Subcutaneous abdominal adipose tissue (tissue), 5 donors: ENCODE results near the gene RAB3C.

Source experiments
- H3K27ac ChIP-seq: one replicate; pipeline ENCODE4 v1.7.0; 2013; ENCODE audit warnings: low read depth, mild to moderate bottlenecking, inconsistent platforms, low read length, moderate library complexity
- H3K27me3 ChIP-seq, 5 donors: one replicate each; pipeline ENCODE4 v1.7.0; 2013; ENCODE audit warnings: low read length in 5 of 5, inconsistent platforms in 1 of 5; ENCODE audit not compliant: control insufficient read depth in 5 of 5, insufficient read depth in 4 of 5
- H3K36me3 ChIP-seq, 5 donors: one replicate each; pipeline ENCODE4 v1.7.0; 2013; ENCODE audit warnings: low read length in 5 of 5; ENCODE audit not compliant: control insufficient read depth in 5 of 5, insufficient read depth in 5 of 5
- H3K4me1 ChIP-seq, 5 donors: one replicate each; pipeline ENCODE4 v1.7.0; 2013; ENCODE audit warnings: low read length in 5 of 5, mild to moderate bottlenecking in 3 of 5, moderate library complexity in 1 of 5; ENCODE audit not compliant: control insufficient read depth in 5 of 5, insufficient read depth in 5 of 5
- H3K4me3 ChIP-seq, 5 donors: one replicate each; pipeline ENCODE4 v1.7.0; 2013; ENCODE audit warnings: low read length in 5 of 5, low read depth in 1 of 5
- H3K9ac ChIP-seq, 5 donors: one replicate each; pipeline ENCODE4 v1.7.0; 2013; ENCODE audit warnings: low read length in 5 of 5, mild to moderate bottlenecking in 4 of 5, moderate library complexity in 3 of 5
- H3K9me3 ChIP-seq, 5 donors: one replicate each; pipeline ENCODE4 v1.7.0; 2013; ENCODE audit warnings: low read length in 5 of 5; ENCODE audit not compliant: control insufficient read depth in 5 of 5
- donor health status: healthy.
- donor health status: healthy.
- donor health status: healthy.
- donor health status: healthy.
- donor health status: healthy.

Gene RAB3C

DNA sequence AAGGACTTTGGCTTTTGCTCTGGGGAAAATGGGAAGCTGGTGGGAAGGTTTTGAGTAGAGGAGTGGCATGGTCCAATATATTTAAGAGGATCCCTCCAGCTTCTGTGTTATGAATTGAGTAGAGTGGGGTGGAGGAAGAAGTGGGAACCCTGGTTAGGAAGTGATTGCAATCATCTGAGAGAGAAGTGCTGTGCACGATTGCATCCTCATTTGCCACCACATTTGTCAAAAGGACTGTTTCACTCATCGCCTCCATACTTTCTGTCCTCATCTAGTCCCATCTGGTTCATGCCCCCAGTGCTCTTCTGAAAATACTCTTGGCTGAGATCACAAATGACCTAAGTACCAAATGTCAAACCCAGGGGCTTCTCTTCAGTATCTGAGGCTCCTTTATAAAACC is 192.1 kb downstream of the RAB3C start:
- Histone ChIP-seq H3K36me3 (no peaks in the 10 kb centered on the region), H3K9me3 (no peaks in the 10 kb centered on the region), H3K27me3 (no peaks in the 10 kb centered on the region), H3K27ac (no peak overlapping the region), H3K4me1 (no peaks in the 10 kb centered on the region), H3K4me3 (no peak overlapping the region), H3K9ac (no peak overlapping the region)

DNA sequence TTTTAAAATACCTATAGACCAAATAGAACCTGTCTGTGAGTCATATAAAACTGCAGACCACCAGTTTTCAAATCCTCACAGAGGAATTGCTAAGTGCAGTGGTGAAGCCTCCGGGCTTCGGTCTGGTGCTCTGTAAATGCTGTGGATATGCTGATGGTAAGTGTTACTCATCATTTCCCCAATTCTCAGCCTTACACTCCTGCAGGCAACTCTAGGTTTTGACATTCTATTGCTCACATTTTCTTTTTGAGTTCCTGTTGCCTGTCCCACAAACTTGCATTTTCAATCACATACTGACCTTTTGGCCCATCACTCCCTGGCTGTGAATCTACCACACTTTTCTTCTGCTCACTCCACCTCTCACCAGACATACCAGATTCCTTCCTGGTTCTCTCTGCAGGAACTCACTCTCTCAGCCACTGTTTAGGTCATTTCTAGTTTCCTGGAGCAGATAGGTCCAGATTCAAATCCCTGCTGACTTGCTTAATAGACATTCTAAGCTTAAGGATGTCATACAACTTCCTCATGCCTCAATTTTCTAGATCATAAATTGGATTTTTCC is 192.9 kb downstream of the RAB3C start:
- no peaks in the 10 kb centered on the region for H3K9me3 ChIP-seq
- no peaks in the 10 kb centered on the region for H3K36me3 ChIP-seq
- H3K9ac ChIP-seq: no peak overlapping the region
- H3K27ac ChIP-seq: no peak overlapping the region
- H3K27me3 ChIP-seq: no peaks in the 10 kb centered on the region
- H3K4me1 ChIP-seq: no peaks in the 10 kb centered on the region
- H3K4me3 ChIP-seq: no peak overlapping the region

DNA sequence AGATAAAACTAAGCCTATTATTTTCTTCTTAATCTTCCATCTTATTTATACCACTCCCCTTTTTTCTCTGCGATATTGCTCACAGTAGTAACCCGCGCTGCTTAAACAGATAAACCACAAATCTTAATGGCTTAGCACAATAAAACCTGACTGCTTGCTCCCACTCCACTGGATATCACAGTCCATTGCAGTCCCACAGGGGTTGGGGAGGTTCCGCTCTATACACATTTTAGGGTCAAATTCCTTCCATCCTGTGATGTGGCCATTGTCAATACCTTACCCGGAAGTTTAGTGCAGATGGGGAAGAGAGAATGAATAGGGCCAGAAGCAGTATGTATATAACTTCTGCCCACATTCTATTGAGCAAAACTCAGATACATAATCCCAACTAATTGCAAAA is 193.7 kb downstream of the RAB3C start:
- Histone ChIP-seq H3K27me3 (no peaks in the 10 kb centered on the region), H3K4me3 (no peak overlapping the region), H3K9me3 (no peaks in the 10 kb centered on the region), H3K4me1 (no peaks in the 10 kb centered on the region), H3K36me3 (no peaks in the 10 kb centered on the region), H3K27ac (no peak overlapping the region), H3K9ac (no peak overlapping the region)

DNA sequence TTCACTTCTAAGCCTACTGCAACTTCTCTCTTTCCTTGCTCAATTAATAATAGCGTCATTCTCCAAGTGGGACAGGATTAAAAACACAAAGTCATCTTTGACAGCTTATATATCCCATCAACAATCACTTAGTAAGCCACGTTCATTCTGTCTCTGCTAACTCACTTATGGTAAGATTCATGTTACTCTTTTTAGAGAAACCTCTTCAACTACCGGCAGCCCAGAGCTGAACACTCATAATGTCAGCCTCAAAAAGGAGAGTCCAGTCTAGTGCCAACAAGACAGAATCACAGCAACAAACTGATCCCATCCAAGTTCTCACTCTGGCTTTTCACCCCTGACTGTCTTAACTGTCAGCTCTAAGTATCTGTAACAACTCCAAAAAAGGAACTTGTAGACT is 196.0 kb downstream of the RAB3C start:
- H3K27me3 ChIP-seq: no peaks in the 10 kb centered on the region
- no peaks in the 10 kb centered on the region for H3K36me3 ChIP-seq
- H3K9ac ChIP-seq: no peak overlapping the region
- no peak overlapping the region for H3K27ac ChIP-seq
- H3K9me3 ChIP-seq: no peaks in the 10 kb centered on the region
- H3K4me1 ChIP-seq: no peaks in the 10 kb centered on the region
- H3K4me3 ChIP-seq: no peak overlapping the region

DNA sequence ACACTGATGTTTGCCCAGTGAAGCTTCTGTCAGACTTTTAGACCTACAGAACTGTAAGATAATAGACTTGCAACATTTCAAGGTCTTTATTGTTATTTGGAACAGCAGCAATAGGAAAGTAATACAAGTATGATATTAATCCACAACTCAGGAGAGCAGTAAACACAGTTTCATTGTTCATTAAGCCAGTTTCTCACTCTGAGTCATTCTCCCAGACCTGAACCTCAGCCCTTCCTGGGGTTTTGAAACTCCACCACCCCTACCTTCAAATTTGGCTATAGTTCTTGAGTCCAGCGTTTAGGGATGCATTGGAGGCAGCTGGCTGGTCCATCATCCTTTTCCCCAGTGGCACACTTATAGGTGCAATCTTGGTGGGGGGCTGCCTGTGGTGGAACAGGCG is 203.2 kb downstream of the RAB3C start:
- H3K9ac ChIP-seq: no peak overlapping the region
- H3K27ac ChIP-seq: no peak overlapping the region
- no peaks in the 10 kb centered on the region for H3K4me1 ChIP-seq
- H3K9me3 ChIP-seq: peaks cover 0 to 9% (median 5%) of the 10 kb centered on the region in 5 donors
- H3K36me3 ChIP-seq: no peaks in the 10 kb centered on the region
- H3K4me3 ChIP-seq: no peak overlapping the region
- H3K27me3 ChIP-seq: peaks cover 0 to 2% (median 0%) of the 10 kb centered on the region in 5 donors

DNA sequence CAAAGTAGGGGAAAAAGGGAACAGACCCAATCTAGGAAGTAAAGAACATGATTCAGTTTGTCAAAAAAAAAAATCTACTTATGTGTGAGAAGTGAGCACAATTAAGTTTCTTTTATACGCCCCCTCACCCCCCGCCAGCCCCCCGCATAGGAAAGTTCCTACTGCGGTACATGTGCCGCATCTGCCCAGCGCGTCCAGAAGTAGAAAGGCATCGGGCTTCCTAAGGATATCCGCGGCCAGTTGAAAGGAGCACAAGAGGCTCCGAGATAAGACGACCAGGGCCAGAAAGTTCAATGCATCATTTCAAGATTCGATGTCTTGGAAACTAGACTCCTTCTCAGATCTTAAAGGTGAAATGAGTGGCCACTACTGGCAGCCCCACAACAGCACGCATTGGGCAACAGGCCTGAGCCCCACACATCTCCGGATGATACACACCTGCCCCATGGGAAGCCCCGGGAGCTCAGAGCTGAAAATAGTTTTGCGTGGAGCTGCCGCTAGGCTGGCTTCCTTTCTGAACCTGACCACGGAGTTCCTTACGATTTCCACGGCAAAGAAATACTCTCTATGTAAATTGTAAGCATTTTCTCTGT is 203.9 kb downstream of the RAB3C start:
- H3K27ac ChIP-seq: no peak overlapping the region
- no peak overlapping the region for H3K9ac ChIP-seq
- H3K36me3 ChIP-seq: no peaks in the 10 kb centered on the region
- peaks cover 0 to 2% (median 0%) of the 10 kb centered on the region in 5 donors for H3K27me3 ChIP-seq
- H3K9me3 ChIP-seq: peaks cover 0 to 9% (median 5%) of the 10 kb centered on the region in 5 donors
- no peaks in the 10 kb centered on the region for H3K4me1 ChIP-seq
- H3K4me3 ChIP-seq: no peak overlapping the region

DNA sequence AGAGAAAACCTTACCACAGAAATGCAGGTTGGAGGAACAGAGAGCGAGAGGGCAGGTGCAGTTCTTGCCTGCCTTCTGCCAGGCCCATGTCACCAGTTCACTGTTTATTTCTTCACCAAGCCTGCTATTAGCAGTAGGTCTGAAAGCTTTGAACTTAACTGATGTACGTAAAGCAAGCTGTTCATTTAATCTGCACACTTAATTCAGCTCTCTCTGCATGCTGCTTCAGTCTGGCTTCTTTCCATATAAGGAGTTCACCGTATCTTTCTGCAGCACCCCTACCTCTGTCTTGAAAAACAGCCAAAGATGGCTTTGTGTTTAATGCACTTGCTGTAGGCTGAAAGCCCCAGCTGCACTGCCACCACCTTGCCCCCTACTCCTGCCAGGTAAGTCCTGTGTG is 205.1 kb downstream of the RAB3C start:
- Histone ChIP-seq H3K27me3 (peaks cover 0 to 2% (median 0%) of the 10 kb centered on the region in 5 donors), H3K27ac (no peak overlapping the region), H3K36me3 (no peaks in the 10 kb centered on the region), H3K4me3 (no peak overlapping the region), H3K9ac (no peak overlapping the region), H3K9me3 (peaks cover 0 to 9% (median 5%) of the 10 kb centered on the region in 5 donors), H3K4me1 (no peaks in the 10 kb centered on the region)

DNA sequence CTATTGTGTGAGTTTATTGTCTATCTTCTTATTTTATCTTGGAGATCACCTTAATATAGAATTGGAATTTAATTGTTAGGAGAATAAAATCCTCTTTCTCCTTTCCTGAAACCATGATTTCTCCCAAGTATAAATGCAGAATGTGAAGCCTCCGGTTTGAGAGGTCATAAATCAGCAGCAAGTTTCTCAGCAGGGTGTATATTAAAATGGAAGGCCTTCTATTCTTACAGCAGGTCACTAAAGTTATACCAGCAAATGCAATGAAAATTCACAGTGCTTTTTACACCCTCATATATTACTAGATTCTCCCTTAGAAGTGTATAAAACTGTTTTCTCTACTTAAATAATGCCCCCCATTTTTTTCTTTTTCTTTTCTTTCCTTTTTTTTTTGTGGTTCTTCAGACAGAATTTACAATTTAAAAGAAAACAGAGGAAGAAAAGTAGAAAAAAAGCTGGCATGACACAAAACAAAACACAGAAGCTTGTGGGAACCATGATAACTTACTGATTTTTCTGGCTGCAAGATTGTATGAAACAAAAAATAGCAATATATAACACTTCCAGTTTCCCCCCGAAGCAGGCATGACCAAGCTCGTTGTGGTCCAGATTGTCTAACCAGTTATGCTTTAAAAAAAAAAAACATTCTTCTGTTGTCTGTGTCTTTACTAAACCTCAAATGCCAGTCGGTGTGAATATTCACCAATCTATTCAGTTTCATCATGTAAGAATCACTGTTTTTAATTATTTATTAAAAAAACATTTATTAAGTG is 211.2 kb downstream of the RAB3C start:
- no peaks in the 10 kb centered on the region for H3K36me3 ChIP-seq
- no peaks in the 10 kb centered on the region for H3K9me3 ChIP-seq
- H3K27me3 ChIP-seq: no peaks in the 10 kb centered on the region
- no peak overlapping the region for H3K9ac ChIP-seq
- no peaks in the 10 kb centered on the region for H3K4me1 ChIP-seq
- no peak overlapping the region for H3K4me3 ChIP-seq
- H3K27ac ChIP-seq: no peak overlapping the region

DNA sequence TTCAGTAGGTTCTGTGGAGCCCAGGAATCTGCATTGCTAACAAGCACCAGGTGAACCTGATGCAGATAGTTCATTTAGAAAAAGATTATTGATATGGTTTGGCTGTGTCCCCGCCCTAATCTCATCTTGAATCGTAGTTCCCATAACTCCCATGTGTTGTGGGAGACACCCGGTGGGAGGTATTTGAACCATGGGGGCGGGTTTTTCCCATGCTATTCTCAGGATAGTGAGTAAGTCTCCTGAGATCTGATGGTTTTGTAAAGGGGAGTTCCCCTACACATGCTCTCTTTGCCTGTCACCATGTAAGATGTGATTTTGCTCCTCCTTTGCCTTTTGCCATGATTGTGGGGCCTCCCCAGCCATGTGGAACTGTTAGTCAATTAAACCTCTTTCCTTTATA is 212.0 kb downstream of the RAB3C start:
- Histone ChIP-seq H3K4me3 (no peak overlapping the region), H3K9ac (no peak overlapping the region), H3K27me3 (no peaks in the 10 kb centered on the region), H3K27ac (no peak overlapping the region), H3K36me3 (no peaks in the 10 kb centered on the region), H3K4me1 (no peaks in the 10 kb centered on the region), H3K9me3 (no peaks in the 10 kb centered on the region)

DNA sequence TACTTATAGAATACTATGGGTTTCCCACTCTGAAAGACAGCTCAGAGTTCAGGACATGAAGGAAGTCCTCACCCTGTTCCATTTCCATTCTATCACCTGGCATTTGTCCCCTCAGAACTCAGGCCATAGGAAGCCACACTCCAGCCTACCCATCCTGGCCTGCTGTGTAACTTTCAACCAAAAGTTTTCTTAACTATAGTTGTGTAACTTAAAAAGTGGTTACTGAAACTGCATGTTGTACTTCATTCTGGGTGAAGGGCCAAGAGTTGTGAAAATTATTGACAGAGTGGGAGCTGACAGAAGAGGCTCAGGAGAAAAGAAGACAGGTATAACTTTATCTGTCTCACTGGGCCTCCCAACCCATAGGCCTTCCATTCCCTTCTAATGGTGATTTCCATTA is 212.5 kb downstream of the RAB3C start:
- Histone ChIP-seq H3K4me1 (no peaks in the 10 kb centered on the region), H3K9me3 (no peaks in the 10 kb centered on the region)

More for the DNA sequence above, 212.5 kb downstream of the RAB3C start:
- Histone ChIP-seq H3K4me3 (no peak overlapping the region), H3K27me3 (no peaks in the 10 kb centered on the region), H3K9ac (no peak overlapping the region), H3K36me3 (no peaks in the 10 kb centered on the region), H3K27ac (no peak overlapping the region)
